Osteoblast (primary cell): ENCODE measurements around the gene SMC3. TPM values are rescaled to one million over a fixed set of nuclear protein-coding genes. Genes with fewer than 3 reads are reported as not detected.
"Not testable (repeated sequence)": the region's sequence is repeated elsewhere in the genome, so short reads cannot be mapped to it uniquely, and the experiment has no call there.

Experiments used
- DNase-seq: peaks from one replicate; pipeline ENCODE4 v3.0.0; 2011; ENCODE audit warnings: low spot score, mixed read lengths; ENCODE audit not compliant: insufficient read length; ENCODE audit errors: missing footprints
- H2AFZ ChIP-seq: 2 replicates; pipeline ENCODE4 v1.6.0; 2011; ENCODE audit warnings: mild to moderate bottlenecking, low read length
- H3K27ac ChIP-seq: 2 replicates; pipeline ENCODE4 v1.5.1; 2011; ENCODE audit warnings: mild to moderate bottlenecking, low read depth, low read length, moderate library complexity
- H3K27me3 ChIP-seq: 2 replicates; pipeline ENCODE4 v1.6.0; 2012; ENCODE audit warnings: mild to moderate bottlenecking, control low read depth, inconsistent platforms, low read length, moderate library complexity; ENCODE audit not compliant: insufficient read depth
- H3K36me3 ChIP-seq: 2 replicates; pipeline ENCODE4 v1.5.1; 2011; ENCODE audit warnings: mild to moderate bottlenecking, low read length, control low read depth, moderate library complexity; ENCODE audit not compliant: insufficient read depth
- H3K4me1 ChIP-seq: 2 replicates; pipeline ENCODE4 v1.5.1; 2011; ENCODE audit warnings: mild to moderate bottlenecking, low read length, control low read depth, moderate library complexity; ENCODE audit not compliant: insufficient read depth
- H3K4me2 ChIP-seq: 2 replicates; pipeline ENCODE4 v1.6.0; 2011; ENCODE audit warnings: mild to moderate bottlenecking, low read length; ENCODE audit not compliant: insufficient read depth
- H3K4me3 ChIP-seq: fragments of 200-600 bp; sonication (generic); 3 replicates; pipeline ENCODE4 v1.5.1; 2012; ENCODE audit warnings: mild to moderate bottlenecking, low read length, inconsistent platforms; ENCODE audit not compliant: insufficient read depth
- H3K79me2 ChIP-seq: 2 replicates; pipeline ENCODE4 v1.6.0; 2012; ENCODE audit warnings: mild to moderate bottlenecking, low read length, control low read depth, inconsistent platforms; ENCODE audit not compliant: insufficient read depth
- H3K9me3 ChIP-seq: 2 replicates; pipeline ENCODE4 v1.5.1; 2011; ENCODE audit warnings: low read depth, low read length, control low read depth
- H4K20me1 ChIP-seq: 2 replicates; pipeline ENCODE4 v1.6.0; 2012; ENCODE audit warnings: mild to moderate bottlenecking, low read length, control low read depth; ENCODE audit not compliant: insufficient read depth
- total RNA-seq: library from RNA; depleted of rRNA; stranded (reverse); fragments of >200 nt; gene quantifications from 2 replicates; pipeline ENCODE4 v1.2.3, GENCODE V29; 2012
- TF ChIP-seq, protein P1 (sequence below): IDR thresholded peaks from 2 replicates; pipeline ENCODE4 v1.5.1; 2011; ENCODE audit warnings: mild to moderate bottlenecking, low read depth, low read length, moderate library complexity; ENCODE audit errors: extremely low read depth

Gene SMC3
- total RNA-seq, 1 donor, result 20.3 TPM

DNA sequence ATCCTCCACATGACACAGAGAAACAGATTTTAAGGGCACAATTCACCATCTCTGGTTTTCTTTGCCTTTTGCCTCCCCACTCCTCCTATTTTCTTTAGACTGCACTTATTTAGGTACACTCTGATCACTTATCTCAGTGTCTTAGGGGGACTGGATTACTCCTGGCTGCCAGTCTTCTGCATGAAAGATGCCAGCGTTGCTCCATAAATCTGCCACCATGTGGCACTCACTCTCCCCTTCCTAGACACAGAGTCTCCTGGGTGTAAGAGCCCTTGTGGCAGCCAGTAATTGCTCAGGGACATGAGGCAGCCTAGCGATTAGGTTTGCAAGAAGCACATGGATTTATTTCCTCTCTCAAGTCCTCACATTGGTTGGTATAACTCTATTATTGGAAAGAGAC, 42.1 kb downstream of the SMC3 start:
- Histone ChIP-seq H4K20me1 (no peaks in the 10 kb centered on the region), H3K27me3 (peaks cover 12% of the 10 kb centered on the region), H3K4me3 (no peak overlapping the region), H2AFZ (no peak overlapping the region), H3K36me3 (peaks cover 11% of the 10 kb centered on the region), H3K9me3 (no peaks in the 10 kb centered on the region), H3K4me2 (no peak overlapping the region), H3K4me1 (no peaks in the 10 kb centered on the region), H3K27ac (no peak overlapping the region), H3K79me2 (no peaks in the 10 kb centered on the region)
- TF ChIP-seq, protein P1, sequence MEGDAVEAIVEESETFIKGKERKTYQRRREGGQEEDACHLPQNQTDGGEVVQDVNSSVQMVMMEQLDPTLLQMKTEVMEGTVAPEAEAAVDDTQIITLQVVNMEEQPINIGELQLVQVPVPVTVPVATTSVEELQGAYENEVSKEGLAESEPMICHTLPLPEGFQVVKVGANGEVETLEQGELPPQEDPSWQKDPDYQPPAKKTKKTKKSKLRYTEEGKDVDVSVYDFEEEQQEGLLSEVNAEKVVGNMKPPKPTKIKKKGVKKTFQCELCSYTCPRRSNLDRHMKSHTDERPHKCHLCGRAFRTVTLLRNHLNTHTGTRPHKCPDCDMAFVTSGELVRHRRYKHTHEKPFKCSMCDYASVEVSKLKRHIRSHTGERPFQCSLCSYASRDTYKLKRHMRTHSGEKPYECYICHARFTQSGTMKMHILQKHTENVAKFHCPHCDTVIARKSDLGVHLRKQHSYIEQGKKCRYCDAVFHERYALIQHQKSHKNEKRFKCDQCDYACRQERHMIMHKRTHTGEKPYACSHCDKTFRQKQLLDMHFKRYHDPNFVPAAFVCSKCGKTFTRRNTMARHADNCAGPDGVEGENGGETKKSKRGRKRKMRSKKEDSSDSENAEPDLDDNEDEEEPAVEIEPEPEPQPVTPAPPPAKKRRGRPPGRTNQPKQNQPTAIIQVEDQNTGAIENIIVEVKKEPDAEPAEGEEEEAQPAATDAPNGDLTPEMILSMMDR, result no peak
- DNase-seq, result no peak

DNA sequence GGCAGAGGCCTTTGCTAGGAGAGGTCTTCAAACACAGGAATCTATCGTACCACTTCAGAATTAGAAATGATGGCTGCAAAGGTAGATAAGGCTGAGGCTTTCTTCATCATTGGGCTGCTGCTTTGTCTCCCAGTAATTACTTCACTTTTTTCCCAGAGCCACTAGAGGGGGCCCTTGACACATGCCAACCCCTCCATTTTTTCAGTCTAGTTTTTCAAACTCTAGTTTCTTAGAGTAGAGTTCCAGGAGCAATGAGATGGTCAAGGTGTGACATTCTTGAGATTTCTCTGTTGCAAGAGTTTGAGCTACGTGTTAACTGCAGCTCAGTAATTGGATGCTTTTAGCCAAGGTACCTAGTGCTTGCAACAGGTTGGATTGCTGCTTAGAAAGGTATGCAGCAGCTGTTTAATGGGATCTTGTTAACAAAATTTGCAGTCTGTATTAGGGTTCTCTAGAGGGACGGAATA, 42.8 kb downstream of the SMC3 start:
- Histone ChIP-seq H3K4me2 (no peak overlapping the region), H3K79me2 (no peaks in the 10 kb centered on the region), H3K27me3 (peaks cover 12% of the 10 kb centered on the region), H3K4me3 (no peak overlapping the region), H3K9me3 (no peaks in the 10 kb centered on the region), H4K20me1 (no peaks in the 10 kb centered on the region), H3K36me3 (peaks cover 6% of the 10 kb centered on the region), H3K27ac (no peak overlapping the region), H3K4me1 (no peaks in the 10 kb centered on the region), H2AFZ (no peak overlapping the region)
- TF ChIP-seq, protein P1, result peak; percentile 83
- peak; percentile 87 for DNase-seq

DNA sequence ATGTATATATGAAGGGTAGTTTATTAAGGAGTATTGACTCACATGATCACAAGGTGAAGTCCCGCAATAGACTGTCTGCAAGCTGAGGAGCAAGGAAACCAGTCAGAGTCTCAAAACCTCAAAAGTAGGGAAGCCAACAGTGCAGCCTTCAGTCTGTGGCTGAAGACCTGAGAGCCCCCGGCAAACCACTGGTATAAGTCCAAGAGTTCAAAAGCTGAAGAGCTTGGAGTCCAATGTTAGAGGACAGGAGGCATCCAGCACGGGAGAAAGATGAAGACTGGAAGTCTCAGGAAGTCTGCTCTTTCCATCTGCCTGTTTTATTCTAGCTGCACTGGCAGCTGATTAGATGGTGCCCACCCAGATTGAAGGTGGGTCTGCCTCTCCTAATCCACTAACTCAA, 43.3 kb downstream of the SMC3 start:
- not testable (repeated sequence) for H3K36me3 ChIP-seq, H3K4me2 ChIP-seq, H3K79me2 ChIP-seq, H3K27ac ChIP-seq, H2AFZ ChIP-seq, H3K4me1 ChIP-seq, H3K9me3 ChIP-seq, H4K20me1 ChIP-seq, DNase-seq, H3K4me3 ChIP-seq
- peaks cover 12% of the 10 kb centered on the region for H3K27me3 ChIP-seq

DNA sequence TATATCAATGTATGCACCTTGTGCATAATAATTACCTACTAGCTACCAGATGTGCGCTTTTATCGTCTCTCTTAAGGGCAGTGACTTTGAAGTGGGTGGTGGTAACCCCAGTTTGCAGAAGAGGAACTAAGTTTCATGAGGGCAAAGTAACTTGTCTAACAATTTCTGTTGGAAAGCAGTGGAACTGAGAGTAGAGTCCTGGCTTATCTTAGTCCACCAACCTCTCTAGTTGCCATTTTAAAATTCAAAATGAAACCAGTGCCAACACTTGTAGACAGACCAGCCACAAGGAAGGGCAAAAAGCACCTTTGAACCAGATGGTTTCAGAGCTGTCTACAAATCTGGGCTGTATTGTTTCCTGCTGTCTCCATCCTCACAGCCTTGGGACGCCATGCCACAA, 44.6 kb downstream of the SMC3 start:
- Histone ChIP-seq H3K27ac (no peak overlapping the region), H3K36me3 (no peaks in the 10 kb centered on the region), H2AFZ (no peak overlapping the region), H3K79me2 (no peaks in the 10 kb centered on the region), H4K20me1 (no peaks in the 10 kb centered on the region), H3K4me3 (no peak overlapping the region), H3K9me3 (no peaks in the 10 kb centered on the region), H3K4me1 (no peaks in the 10 kb centered on the region), H3K4me2 (no peak overlapping the region), H3K27me3 (peaks cover 12% of the 10 kb centered on the region)
- no peak for DNase-seq
- TF ChIP-seq, protein P1, result no peak
